HFF-Myc (cell line): ENCODE results near the gene UCHL3.
"Not testable (repeated sequence)": the region's sequence is repeated elsewhere in the genome, so short reads cannot be mapped to it uniquely, and the experiment has no call there.

Experiments used
- DNase-seq: peaks from one replicate; pipeline ENCODE4 v3.0.0-alpha.2; 2011; ENCODE audit warnings: low read depth; ENCODE audit errors: extremely low read depth
- H3K4me3 ChIP-seq: replicated peaks from 2 replicates; pipeline ENCODE4 v1.5.1; 2011; ENCODE audit warnings: low read depth, mild to moderate bottlenecking, control low read depth, low read length
- TF ChIP-seq, protein P1 (sequence below): IDR thresholded peaks from 2 replicates; pipeline ENCODE4 v1.5.1; 2012; ENCODE audit warnings: mild to moderate bottlenecking, low read depth, low read length, control low read depth; ENCODE audit errors: missing control alignments

The UCHL3 gene

DNA sequence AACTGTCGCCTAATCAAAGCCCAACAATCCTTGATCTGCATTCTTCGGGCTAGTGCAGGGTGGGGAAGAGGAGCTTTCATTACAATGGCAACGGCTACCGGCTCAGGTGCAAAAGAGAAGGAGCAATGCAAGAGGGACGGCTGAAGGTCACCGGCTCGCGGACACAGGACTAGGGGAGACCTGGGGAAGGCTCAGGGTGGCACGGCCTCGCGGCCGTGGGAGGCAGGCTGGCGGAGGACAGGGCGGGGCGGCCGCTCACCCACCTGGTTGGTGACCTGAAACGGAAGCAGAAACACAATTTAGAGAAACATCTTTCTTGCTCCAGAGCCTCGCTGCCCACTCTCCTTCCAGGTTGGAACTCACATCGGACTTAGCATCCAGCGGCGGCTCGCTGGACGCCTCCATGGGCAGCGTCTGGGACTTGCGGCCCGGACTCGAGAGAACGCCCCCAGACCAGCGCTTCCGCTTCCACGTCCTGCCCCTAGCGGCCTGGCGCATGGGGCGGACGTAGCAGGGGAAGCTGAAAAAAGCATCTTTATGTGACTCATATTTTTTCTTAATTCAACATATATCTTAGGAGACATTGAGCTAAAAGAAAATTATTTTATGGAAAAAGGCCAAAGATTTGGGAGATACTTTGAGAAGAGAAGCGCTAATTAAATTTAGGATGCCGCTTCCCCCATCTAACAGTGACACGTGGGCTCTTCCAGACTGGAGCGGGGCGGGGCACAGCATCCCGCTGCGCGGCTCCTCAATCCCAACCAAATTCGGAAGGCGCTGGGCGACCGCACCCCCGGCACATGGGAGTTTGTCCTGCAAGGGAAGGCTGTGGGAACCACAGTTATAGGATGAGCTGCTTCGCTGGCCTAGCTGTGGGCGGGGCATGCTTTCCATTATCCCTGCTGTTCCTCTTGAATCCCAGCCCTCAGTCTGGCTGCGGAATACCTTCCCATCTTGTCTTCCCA lies 11.9 kb upstream of the UCHL3 start, which contains the start of gene COMMD6:
Gene COMMD6, minus strand, starts transcription at position 441 of the 965 bp plus-strand sequence. Its CDS starts 36 bp downstream, at position 405.
- TF ChIP-seq, protein P1, sequence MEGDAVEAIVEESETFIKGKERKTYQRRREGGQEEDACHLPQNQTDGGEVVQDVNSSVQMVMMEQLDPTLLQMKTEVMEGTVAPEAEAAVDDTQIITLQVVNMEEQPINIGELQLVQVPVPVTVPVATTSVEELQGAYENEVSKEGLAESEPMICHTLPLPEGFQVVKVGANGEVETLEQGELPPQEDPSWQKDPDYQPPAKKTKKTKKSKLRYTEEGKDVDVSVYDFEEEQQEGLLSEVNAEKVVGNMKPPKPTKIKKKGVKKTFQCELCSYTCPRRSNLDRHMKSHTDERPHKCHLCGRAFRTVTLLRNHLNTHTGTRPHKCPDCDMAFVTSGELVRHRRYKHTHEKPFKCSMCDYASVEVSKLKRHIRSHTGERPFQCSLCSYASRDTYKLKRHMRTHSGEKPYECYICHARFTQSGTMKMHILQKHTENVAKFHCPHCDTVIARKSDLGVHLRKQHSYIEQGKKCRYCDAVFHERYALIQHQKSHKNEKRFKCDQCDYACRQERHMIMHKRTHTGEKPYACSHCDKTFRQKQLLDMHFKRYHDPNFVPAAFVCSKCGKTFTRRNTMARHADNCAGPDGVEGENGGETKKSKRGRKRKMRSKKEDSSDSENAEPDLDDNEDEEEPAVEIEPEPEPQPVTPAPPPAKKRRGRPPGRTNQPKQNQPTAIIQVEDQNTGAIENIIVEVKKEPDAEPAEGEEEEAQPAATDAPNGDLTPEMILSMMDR, result no peak
- peak; percentile 80 for DNase-seq
- H3K4me3 ChIP-seq, result peak within 1 kb of the TSS; percentile 89

DNA sequence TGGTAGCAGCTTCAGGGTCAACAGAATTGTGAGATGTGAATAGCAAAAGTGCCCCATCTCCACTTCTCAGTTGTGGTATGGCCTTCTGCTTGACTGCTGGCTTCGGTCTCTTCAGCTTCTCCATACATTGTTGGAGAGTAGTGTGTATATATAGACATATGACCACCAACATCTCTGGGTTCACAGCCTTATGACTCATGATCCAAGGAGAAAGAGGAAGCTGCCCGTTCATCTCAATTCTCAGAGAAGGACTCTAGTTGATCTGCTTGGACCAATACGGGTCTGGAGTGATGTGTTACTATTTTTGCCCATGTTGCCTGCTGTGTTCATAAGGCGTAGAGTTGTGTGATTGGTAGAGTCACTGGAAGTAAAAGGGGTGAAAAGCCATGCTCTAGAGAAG lies 8.3 kb upstream of the UCHL3 start:
- TF ChIP-seq, protein P1, result no peak

GRCh38 chr13:75541961-75542360 lies 7.6 kb upstream of the UCHL3 start:
- TF ChIP-seq, protein P1, result no peak
- DNase-seq, result no peak
- H3K4me3 ChIP-seq, result no peak overlapping the region

More for the DNA sequence above, 8.3 kb upstream of the UCHL3 start:
- DNase-seq, result no peak
- H3K4me3 ChIP-seq, result no peak overlapping the region

DNA sequence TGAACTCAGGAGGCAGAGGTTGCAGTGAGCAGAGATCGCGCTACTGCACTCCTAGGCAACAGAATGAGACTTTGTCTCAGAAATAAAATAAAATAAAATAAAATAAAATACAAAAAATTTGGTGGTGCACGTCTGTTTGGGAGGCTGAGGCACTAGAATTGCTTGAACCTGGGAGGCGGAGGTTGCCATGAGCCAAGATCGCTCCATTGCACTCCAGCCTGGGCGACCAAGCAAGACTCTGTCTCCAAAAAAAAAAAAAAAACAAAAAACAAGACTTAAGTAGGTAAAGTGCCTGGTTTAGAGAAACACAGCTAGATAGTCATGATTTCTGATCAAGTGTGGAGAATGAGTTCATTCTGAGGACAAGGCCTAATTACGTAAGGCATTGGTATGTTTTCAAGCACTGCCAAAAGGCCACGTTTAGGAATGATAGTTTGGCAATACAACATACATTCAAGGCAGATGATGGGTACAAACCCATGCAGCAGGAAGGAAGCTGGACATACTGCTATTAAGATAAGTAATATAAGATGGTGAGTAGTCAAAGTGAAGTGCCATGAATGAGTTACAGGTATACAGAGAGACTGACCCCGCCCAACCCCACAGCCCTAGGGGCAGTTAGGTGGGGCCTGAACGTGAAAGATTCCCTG lies 4.8 kb upstream of the UCHL3 start:
- no peak for DNase-seq
- H3K4me3 ChIP-seq, result no peak overlapping the region
- TF ChIP-seq, protein P1, result no peak

- DNase-seq, H3K4me3 ChIP-seq: not testable (repeated sequence)
Observed at GRCh38 chr13:75545386-75545785, 4.2 kb upstream of the UCHL3 start.

DNA sequence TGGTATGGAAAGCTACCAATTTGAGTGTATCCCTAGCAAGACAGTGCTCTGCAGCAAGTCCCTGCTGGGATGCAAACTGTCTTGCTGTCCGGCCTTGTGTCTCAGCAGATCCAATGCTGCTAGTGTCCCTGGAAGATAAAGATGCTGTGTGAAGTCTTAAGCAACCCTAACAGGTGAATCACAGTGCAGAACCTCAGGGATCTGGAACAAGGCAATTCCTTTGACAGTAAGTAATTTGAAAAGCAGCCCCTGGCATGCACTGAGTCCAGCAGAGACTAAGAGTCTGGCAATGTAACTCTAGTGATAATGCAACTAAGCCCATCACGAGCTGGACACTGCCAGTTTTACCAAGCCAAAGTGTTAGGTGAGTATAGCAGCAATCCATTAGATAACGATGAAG lies 1.7 kb upstream of the UCHL3 start:
- no peak overlapping the region for H3K4me3 ChIP-seq
- TF ChIP-seq, protein P1, result no peak
- DNase-seq, result no peak

DNA sequence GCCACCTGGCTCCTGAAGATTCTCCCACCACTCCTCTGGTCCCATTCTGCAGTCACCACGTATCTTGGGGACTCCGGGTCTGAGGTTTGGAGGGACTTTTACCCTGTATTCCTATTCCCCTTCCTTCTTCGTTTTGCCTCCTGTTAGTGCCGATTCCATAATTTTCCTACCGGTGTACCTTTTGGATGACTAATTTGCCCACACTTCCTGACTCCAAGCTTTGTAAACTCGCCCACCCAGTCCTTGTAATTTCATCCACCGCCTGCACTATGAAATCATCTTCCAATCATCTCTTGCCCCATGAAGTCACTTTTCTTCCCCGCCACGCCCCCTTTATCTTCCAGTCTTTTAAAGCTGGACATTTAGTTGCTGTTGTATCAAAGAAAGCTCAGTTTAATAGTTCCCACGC lies 572 bp downstream of the UCHL3 start:
- peak overlapping the region; percentile 73 for H3K4me3 ChIP-seq
- peak; percentile 40 for DNase-seq
- TF ChIP-seq, protein P1, result no peak
